ENCODE data around the gene CCDC92. TPM values are rescaled to one million over a fixed set of nuclear protein-coding genes. Genes with fewer than 3 reads are reported as not detected.

The CCDC92 gene
- total RNA-seq, 1 donor from 2014 or later = 25.9 TPM

DNA sequence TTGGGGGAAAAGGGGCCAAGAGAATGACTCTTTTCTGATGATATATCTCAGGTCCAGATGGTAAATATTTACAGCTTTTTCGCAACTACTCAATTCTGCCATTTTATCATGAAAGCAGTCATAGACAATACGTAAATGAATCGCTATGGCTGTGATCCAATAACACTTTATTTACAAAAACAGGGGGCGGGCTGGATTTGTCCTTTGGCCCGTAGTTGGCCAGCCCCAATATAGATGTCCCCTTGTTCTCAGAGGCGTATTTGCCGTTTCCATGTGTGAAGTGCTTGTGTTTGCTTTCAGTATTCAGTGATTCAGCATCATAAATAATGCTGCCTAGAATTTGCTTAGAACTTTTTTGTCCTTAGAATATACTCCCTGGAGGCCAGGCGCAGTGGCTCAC, 77.2 kb downstream of the CCDC92 start:
- no peak overlapping the region for H3K4me3 ChIP-seq (ENCODE audit: low read depth, low read length)
- TF ChIP-seq CTCF (conservative IDR thresholded peaks at IDR 0.05; ENCODE audit: low read depth, low read length) = no peak
- no peak for DNase-seq (ENCODE audit: low read depth)

- no peak overlapping the region for H3K4me3 ChIP-seq (ENCODE audit: low read depth, low read length)
- TF ChIP-seq CTCF (conservative IDR thresholded peaks at IDR 0.05; ENCODE audit: low read depth, low read length) = no peak
- DNase-seq (ENCODE audit: low read depth) = no peak
Measured at GRCh38 chr12:123894823-123895345, 77.7 kb downstream of the CCDC92 start.

GRCh38 chr12:123893276-123893675, 79.4 kb downstream of the CCDC92 start:
- DNase-seq (ENCODE audit: low read depth) = no peak
- no peak for TF ChIP-seq CTCF (conservative IDR thresholded peaks at IDR 0.05; ENCODE audit: low read depth, low read length)
- H3K4me3 ChIP-seq (ENCODE audit: low read depth, low read length) = no peak overlapping the region

DNA sequence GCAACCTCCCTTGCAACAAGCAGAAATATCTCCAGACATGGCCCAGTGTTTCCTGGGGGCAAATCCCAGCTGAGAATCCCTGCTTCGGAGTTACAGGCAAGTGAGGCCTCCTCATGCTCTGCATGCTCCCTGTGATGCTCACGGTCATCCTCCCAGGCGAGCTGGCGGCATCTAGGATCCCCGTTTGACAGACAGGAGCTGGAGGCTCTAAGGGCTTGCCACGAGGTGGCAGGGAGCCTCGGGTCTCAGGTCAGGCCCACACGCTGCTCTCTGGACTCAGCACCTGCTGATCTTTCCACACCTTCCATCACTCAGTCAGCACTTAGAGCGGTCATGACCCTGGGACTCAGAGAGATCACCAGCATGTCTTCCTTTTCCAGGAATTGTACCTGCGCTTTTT, 79.8 kb downstream of the CCDC92 start:
- no peak for TF ChIP-seq CTCF (conservative IDR thresholded peaks at IDR 0.05; ENCODE audit: low read depth, low read length)
- H3K4me3 ChIP-seq (ENCODE audit: low read depth, low read length) = no peak overlapping the region
- no peak for DNase-seq (ENCODE audit: low read depth)

DNA sequence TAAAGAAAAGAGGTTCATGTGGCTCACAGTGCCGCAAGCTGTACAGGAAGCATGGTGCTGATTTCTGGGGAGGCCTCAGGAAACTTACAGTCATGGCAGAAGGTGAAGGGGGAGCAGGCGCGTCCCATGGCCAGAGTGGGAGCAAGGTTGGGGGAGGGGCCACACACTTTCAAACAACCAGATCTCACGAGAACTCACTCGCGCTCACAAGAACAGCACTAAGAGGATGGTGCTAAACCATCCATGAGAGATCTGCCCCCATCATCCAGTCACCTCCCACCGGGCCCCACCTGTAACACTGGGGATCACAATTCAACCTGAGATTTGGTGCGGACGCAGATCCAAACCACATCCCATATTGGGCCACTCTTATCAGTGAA, 80.5 kb downstream of the CCDC92 start:
- H3K4me3 ChIP-seq (ENCODE audit: low read depth, low read length) = no peak overlapping the region
- DNase-seq (ENCODE audit: low read depth) = no peak

GRCh38 chr12:123891516-123892179, 81.0 kb downstream of the CCDC92 start:
- TF ChIP-seq CTCF (conservative IDR thresholded peaks at IDR 0.05; ENCODE audit: low read depth, low read length) = no peak
- H3K4me3 ChIP-seq (ENCODE audit: low read depth, low read length) = no peak overlapping the region
- DNase-seq (ENCODE audit: low read depth) = no peak

More for the DNA sequence above, 80.5 kb downstream of the CCDC92 start:
- TF ChIP-seq CTCF (conservative IDR thresholded peaks at IDR 0.05; ENCODE audit: low read depth, low read length) = no peak

DNA sequence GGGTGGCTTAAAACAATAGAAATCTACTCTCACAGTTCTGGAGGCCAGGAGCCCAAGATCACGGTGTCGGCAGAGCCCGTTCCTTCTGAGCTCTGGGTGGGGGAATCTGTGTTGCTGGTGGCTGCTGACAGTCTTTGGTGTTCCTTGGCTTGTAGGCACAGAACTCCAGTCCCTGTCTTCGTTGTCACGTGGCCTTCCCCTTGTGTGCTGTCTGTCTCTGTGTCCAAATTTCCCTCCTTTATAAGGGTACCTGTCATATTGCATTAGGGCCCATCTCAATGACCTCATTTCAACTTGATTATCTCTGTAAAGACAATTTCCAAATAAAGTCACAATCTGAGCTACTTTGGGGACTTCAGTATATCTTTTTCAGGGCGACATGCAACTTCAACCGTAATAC, 81.6 kb downstream of the CCDC92 start:
- no peak overlapping the region for H3K4me3 ChIP-seq (ENCODE audit: low read depth, low read length)
- no peak for DNase-seq (ENCODE audit: low read depth)
- no peak for TF ChIP-seq CTCF (conservative IDR thresholded peaks at IDR 0.05; ENCODE audit: low read depth, low read length)
